ENCODE results near the gene SEC61B.

GRCh38 chr9:99192786-99193465 is 29.2 kb upstream of the SEC61B start:
- TF ChIP-seq, protein P1, sequence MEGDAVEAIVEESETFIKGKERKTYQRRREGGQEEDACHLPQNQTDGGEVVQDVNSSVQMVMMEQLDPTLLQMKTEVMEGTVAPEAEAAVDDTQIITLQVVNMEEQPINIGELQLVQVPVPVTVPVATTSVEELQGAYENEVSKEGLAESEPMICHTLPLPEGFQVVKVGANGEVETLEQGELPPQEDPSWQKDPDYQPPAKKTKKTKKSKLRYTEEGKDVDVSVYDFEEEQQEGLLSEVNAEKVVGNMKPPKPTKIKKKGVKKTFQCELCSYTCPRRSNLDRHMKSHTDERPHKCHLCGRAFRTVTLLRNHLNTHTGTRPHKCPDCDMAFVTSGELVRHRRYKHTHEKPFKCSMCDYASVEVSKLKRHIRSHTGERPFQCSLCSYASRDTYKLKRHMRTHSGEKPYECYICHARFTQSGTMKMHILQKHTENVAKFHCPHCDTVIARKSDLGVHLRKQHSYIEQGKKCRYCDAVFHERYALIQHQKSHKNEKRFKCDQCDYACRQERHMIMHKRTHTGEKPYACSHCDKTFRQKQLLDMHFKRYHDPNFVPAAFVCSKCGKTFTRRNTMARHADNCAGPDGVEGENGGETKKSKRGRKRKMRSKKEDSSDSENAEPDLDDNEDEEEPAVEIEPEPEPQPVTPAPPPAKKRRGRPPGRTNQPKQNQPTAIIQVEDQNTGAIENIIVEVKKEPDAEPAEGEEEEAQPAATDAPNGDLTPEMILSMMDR (IDR thresholded peaks at IDR 0.05) = no peak
- no peak for TF ChIP-seq POLR2A (IDR thresholded peaks at IDR 0.05)
